Immature natural killer cell (primary cell): ENCODE measurements around the gene PSPN. TPM values are rescaled to one million over a fixed set of nuclear protein-coding genes. Genes with fewer than 3 reads are reported as not detected.

ENCODE experiments used
- DNase-seq, 3 donors: peaks; one replicate each; pipeline ENCODE4 v3.0.0; 2022; ENCODE audit warnings: mixed read lengths in 1 of 3
- H3K27ac Mint-ChIP-seq, 6 donors: one replicate each; pipeline ENCODE4 v1.8.0; 2020; ENCODE audit warnings: mixed read lengths in 6 of 6, mild to moderate bottlenecking in 5 of 6, inconsistent platforms in 4 of 6, moderate library complexity in 3 of 6
- H3K27me3 Mint-ChIP-seq, 3 donors: one replicate each; pipeline ENCODE4 v1.8.0; 2020 to 2021; ENCODE audit warnings: low read depth in 3 of 3, mild to moderate bottlenecking in 3 of 3, mixed read lengths in 3 of 3, moderate library complexity in 3 of 3, inconsistent platforms in 1 of 3
- H3K36me3 Mint-ChIP-seq, 3 donors: one replicate each; pipeline ENCODE4 v1.8.0; 2020; ENCODE audit warnings: mixed read lengths in 3 of 3, inconsistent platforms in 2 of 3, mild to moderate bottlenecking in 2 of 3
- H3K4me1 Mint-ChIP-seq, 2 donors: one replicate each; pipeline ENCODE4 v1.8.0; 2020; ENCODE audit warnings: inconsistent platforms in 2 of 2, mild to moderate bottlenecking in 2 of 2, mixed read lengths in 2 of 2, moderate library complexity in 1 of 2
- H3K4me3 Mint-ChIP-seq, 5 donors: one replicate each; pipeline ENCODE4 v1.8.0; 2020; ENCODE audit warnings: mild to moderate bottlenecking in 5 of 5, mixed read lengths in 5 of 5, inconsistent platforms in 3 of 5, moderate library complexity in 3 of 5
- H3K9me3 Mint-ChIP-seq, 6 donors: one replicate each; pipeline ENCODE4 v1.8.0; 2020; ENCODE audit warnings: mild to moderate bottlenecking in 6 of 6, mixed read lengths in 6 of 6, inconsistent platforms in 4 of 6, moderate library complexity in 3 of 6
- polyA plus RNA-seq, 3 donors: library from polyadenylated mRNA; unstranded; fragments of 300-500 nt; fragmentation: Illumina TruSeq; gene quantifications; one replicate each; pipeline ENCODE4 v1.2.3, GENCODE V29; 2021

PSPN gene
- polyA plus RNA-seq, 3 donors from 2014 or later: 0.28 to 0.73 (median 0.65) TPM

DNA sequence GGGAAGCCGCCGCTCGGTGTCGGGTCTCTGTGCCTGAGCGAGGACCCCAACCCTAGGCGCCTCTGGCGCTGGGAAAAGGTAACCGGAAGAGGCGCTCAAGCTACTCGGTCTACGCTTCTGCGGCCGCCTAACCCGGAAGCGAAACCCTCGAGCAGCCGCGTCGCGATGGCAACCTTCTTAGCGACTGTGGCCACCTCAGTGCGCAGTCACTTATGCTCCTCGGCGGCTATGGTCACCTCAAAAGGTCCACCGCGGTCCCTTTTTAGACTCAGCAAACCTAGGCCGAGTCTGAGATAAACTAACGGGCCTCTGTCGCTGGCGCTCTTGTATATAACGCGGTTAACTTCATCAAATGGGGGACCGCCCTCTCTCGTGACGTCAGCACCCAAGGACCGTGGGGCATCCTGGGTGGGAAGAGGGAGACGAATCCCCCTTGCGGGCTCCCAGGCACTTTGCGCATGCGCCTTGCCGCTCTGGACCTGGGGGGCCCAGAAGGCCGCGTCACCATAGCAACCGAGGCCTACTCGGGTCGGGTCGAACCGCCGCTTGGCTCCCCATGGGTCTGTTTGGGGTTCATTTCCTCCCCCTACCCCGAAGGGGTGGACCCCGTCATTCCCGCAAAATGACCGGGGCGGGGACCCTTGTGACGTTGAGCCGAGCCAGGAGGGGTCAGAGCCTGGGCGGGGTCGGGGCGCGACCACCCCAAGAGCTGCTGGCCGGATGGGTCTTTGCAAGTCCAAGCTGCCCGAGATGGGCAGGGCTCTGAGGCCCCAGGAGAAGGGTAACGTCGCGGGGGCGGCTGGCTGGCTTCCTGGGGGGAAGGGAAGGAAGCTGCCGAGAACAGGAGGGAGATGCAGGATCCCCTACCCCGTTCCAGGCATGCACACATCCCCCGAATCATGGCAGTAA lies 17.6 kb upstream of the PSPN start, which contains the start of gene GTF2F1:
TSS of gene GTF2F1 (minus strand) at position 91 of the 909 bp plus-strand sequence. CDS start 169 bp downstream, outside the sequence.
- peak; percentile 93 to 94 (median 94) for DNase-seq
- peaks cover 0 to 7% (median 0%) of the 10 kb centered on the region in 3 donors for H3K36me3 Mint-ChIP-seq
- peaks cover 29 to 30% of the 10 kb centered on the region in 2 donors for H3K4me1 Mint-ChIP-seq
- H3K27me3 Mint-ChIP-seq: peaks cover 8 to 13% (median 11%) of the 10 kb centered on the region in 3 donors
- no peaks in the 10 kb centered on the region for H3K9me3 Mint-ChIP-seq
- peak within 1 kb of the TSS; percentile 95 to 98 (median 97) for H3K27ac Mint-ChIP-seq
- H3K4me3 Mint-ChIP-seq: peak within 1 kb of the TSS; percentile 95 to 98 (median 97)

DNA sequence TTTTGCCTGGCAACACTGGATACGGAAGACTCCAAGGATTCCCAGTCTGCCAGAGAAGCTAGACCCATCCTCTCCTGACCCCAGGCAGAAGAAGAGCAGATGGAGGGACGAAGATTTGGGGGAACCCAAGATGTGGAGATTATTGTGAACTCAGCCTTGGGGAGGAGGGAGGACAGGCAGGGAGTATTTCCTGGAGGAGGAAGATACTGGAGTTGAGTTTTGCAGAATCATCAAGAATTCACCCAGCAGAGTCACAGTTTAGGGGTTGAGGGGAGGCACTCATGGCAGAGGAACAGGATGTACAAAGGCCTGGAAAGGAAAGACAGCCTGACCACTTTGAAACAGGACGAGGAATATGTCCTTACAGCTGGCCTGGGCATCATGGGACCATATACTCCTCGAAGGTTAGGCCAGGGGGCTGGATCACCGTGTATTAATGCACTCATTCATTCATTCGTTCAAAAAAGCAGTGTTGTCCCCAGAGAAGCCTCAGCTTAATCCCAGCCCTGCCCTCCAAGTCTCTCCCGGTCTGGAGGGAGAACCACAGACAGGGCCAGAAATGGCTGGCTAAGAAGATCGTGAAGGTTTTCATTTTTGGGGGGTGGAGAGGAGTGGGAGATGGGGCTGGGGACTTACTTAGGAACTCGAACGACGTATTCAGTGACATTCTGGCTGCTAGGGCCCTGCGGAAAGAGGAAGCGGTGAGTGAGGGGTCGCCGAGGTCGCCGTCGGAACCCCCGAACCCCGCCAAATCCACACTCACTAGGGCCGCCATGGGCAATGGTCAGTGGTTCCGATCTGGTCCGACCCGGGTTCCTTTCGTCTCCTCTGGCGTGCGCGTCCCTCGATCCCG lies 16.7 kb upstream of the PSPN start:
- Mint-ChIP-seq H3K4me3 (peak overlapping the region; percentile 95 to 98 (median 97)), H3K27ac (peak overlapping the region; percentile 95 to 98 (median 97)), H3K36me3 (peaks cover 0 to 8% (median 0%) of the 10 kb centered on the region in 3 donors), H3K9me3 (no peaks in the 10 kb centered on the region), H3K27me3 (peaks cover 8 to 13% (median 11%) of the 10 kb centered on the region in 3 donors), H3K4me1 (peaks cover 29 to 30% of the 10 kb centered on the region in 2 donors)
- DNase-seq: no peak

- Mint-ChIP-seq H3K27ac (no peak overlapping the region), H3K36me3 (peaks cover 0 to 21% (median 5%) of the 10 kb centered on the region in 3 donors), H3K4me1 (peaks cover 14 to 15% of the 10 kb centered on the region in 2 donors), H3K4me3 (no peak overlapping the region), H3K27me3 (peaks cover 0 to 6% (median 2%) of the 10 kb centered on the region in 3 donors), H3K9me3 (no peaks in the 10 kb centered on the region)
- no peak for DNase-seq
These were observed 11.6 kb upstream of the PSPN start for GRCh38 chr19:6387372-6387771.

DNA sequence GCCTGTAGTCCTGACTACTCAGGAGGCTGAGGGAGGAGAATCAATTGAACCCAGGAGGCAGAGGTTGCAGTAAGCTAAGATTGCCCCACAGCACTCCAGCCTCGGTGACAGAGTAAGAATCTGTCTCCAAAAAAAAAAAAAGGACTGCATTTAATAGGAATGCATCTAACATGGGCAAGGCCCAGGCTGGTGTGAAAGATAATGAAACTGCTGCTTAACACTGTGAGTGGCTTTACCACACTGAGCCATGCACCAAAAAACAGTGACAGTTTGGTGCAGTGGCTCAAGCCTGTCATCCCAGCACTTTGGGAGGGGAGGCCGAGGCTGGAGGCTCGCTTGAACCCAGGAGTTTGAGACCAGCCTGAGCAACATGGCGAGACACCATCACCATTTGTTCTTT lies 8.6 kb upstream of the PSPN start:
- Mint-ChIP-seq H3K4me3 (no peak overlapping the region), H3K36me3 (peaks cover 5 to 35% (median 15%) of the 10 kb centered on the region in 3 donors), H3K27me3 (peaks cover 0 to 5% (median 4%) of the 10 kb centered on the region in 3 donors), H3K9me3 (no peaks in the 10 kb centered on the region), H3K4me1 (peaks cover 0 to 4% of the 10 kb centered on the region in 2 donors), H3K27ac (no peak overlapping the region)
- no peak for DNase-seq

DNA sequence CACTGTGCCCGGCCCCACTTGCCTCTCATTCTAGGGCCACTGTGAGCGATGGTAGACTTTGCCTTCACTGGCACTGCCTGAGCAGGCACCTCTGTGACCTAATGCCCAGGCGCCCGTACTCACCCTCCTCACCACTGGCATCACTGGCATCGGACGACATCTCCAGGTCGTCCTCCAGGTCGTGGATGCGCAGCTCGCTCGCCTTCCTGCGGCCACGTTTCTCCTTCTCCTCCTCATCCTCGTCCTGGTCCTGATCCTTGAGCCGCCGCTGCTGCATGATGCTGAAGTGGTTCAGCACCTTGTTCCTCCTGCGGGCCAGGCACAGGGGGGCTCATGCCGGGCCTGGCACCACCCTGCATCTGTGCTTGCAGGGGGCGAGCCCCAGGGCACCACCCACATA lies 7.5 kb upstream of the PSPN start:
- Mint-ChIP-seq H3K9me3 (no peaks in the 10 kb centered on the region), H3K27me3 (peaks cover 0 to 3% (median 3%) of the 10 kb centered on the region in 3 donors), H3K36me3 (peaks cover 5 to 37% (median 18%) of the 10 kb centered on the region in 3 donors), H3K4me1 (peaks cover 0 to 4% of the 10 kb centered on the region in 2 donors), H3K4me3 (no peak overlapping the region), H3K27ac (no peak overlapping the region)
- DNase-seq: no peak

DNA sequence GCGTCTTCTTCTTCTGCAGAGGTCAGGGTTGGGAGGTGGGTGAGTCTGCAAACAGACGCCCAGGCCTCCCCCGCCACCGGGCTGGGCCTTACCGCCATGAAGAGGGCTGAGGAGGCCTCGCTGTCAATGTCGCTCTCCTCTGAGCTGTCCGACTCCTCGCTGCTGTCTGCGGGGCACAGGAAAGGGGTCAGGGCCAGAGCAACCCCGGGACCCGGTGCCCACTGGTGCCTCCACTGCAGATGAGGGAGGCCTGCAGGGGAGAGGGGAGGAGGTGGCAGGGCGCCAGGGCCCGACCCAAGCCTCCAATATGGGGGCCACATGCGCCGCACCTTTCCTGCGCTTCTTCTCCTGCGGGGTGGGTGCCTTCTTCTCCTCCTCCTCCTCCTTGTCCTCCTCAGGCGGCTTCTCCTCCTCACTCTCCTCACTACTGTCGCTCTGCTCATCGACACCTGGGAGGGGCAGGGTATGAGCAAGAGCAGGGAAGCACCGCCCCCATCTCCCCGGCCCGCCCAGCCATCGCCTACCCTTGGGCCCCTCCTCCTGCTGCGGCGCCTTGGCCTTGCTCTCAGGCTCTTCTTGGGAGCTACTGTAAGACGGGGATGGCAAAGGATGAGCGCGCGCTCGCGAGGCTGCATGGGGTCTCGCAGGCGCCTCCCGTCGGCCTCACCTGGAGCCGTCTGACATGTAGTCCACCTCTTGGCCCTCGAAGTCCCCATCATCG lies 5.5 kb upstream of the PSPN start:
- H3K36me3 Mint-ChIP-seq: peaks cover 5 to 37% (median 18%) of the 10 kb centered on the region in 3 donors
- peaks cover 0 to 3% (median 3%) of the 10 kb centered on the region in 3 donors for H3K27me3 Mint-ChIP-seq
- no peak overlapping the region for H3K27ac Mint-ChIP-seq
- DNase-seq: no peak
- no peak overlapping the region for H3K4me3 Mint-ChIP-seq
- peaks cover 0 to 1% of the 10 kb centered on the region in 2 donors for H3K4me1 Mint-ChIP-seq
- no peaks in the 10 kb centered on the region for H3K9me3 Mint-ChIP-seq

GRCh38 chr19:6379744-6380143 lies 4.0 kb upstream of the PSPN start:
- Mint-ChIP-seq H3K4me1 (no peaks in the 10 kb centered on the region), H3K9me3 (no peaks in the 10 kb centered on the region), H3K27me3 (peaks cover 0 to 3% (median 3%) of the 10 kb centered on the region in 3 donors), H3K36me3 (peaks cover 5 to 33% (median 13%) of the 10 kb centered on the region in 3 donors), H3K27ac (no peak overlapping the region), H3K4me3 (no peak overlapping the region)
- no peak for DNase-seq

DNA sequence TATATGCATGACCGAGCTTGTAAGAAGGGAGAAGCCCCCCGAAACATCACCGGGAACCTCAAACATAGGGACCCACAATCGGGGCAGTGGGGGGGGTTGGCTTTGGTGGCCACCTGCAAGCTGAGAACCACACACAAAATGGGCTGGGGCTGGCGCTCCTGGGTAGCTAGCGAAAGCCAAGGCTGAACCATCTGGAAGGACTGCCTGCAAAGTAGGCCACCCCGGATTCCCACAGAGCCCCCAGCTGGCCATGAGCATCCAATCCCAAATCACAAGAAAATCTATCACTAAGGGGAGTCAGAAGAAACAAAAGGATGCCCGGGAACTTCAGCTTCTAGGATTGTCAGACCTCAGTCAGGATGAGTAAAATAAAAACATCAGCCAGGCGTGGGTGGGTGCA lies 2.8 kb upstream of the PSPN start:
- no peak overlapping the region for H3K4me3 Mint-ChIP-seq
- H3K27ac Mint-ChIP-seq: no peak overlapping the region

GRCh38 chr19:6378041-6378440 lies 2.3 kb upstream of the PSPN start:
- peaks cover 2 to 4% (median 3%) of the 10 kb centered on the region in 3 donors for H3K27me3 Mint-ChIP-seq
- no peaks in the 10 kb centered on the region for H3K9me3 Mint-ChIP-seq
- no peak overlapping the region for H3K4me3 Mint-ChIP-seq
- no peak for DNase-seq
- H3K27ac Mint-ChIP-seq: no peak overlapping the region
- H3K36me3 Mint-ChIP-seq: peaks cover 5 to 28% (median 13%) of the 10 kb centered on the region in 3 donors
- H3K4me1 Mint-ChIP-seq: peaks cover 5% of the 10 kb centered on the region in 2 donors

More for the DNA sequence above, 2.8 kb upstream of the PSPN start:
- Mint-ChIP-seq H3K27me3 (peaks cover 2 to 3% (median 3%) of the 10 kb centered on the region in 3 donors), H3K9me3 (no peaks in the 10 kb centered on the region), H3K36me3 (peaks cover 5 to 33% (median 13%) of the 10 kb centered on the region in 3 donors), H3K4me1 (peaks cover 5% of the 10 kb centered on the region in 2 donors)
- DNase-seq: no peak

DNA sequence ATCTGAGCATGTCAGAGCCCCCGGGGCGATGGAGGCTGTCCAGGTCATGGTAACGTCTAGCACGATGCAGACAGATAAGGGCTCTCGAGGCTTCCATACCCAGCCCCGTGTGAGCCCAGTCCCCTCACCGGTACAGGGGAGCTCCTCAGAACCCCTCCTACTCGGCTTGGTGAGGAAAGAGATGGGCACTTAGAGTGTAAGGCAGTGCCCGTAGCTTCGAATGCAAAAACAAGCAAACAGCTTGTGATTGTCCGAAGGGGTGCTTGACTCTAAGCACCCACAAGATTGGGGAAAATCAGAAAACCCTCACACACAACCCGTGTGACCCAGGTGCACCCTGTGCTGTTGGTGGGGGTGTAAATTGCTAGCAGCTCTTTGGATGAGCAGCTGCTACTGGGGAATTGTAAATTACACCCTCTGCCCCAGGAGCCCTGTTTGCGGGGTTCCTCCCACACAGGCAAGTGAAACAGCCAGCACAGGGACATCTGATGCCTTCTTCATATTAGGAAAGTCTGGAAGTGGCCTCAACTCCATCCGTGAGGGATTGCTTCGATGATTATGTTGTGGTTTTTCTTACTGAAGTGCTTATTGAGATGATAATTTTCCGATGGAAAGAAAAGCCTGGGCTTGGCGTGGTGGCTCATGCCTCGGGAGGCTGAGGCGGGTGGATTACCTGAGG lies 918 bp upstream of the PSPN start:
- H3K36me3 Mint-ChIP-seq: peaks cover 5 to 22% (median 13%) of the 10 kb centered on the region in 3 donors
- no peak for DNase-seq
- peaks cover 11 to 12% of the 10 kb centered on the region in 2 donors for H3K4me1 Mint-ChIP-seq
- peaks cover 5 to 6% (median 5%) of the 10 kb centered on the region in 3 donors for H3K27me3 Mint-ChIP-seq
- H3K9me3 Mint-ChIP-seq: no peaks in the 10 kb centered on the region
- H3K27ac Mint-ChIP-seq: peak overlapping the region in 1 of 6 donors; percentile 40
- no peak overlapping the region for H3K4me3 Mint-ChIP-seq

GRCh38 chr19:6374711-6375410 lies 872 bp downstream of the PSPN start:
- H3K9me3 Mint-ChIP-seq: no peaks in the 10 kb centered on the region
- peaks cover 3 to 10% (median 8%) of the 10 kb centered on the region in 3 donors for H3K36me3 Mint-ChIP-seq
- H3K27me3 Mint-ChIP-seq: peaks cover 2 to 6% (median 5%) of the 10 kb centered on the region in 3 donors
- H3K4me1 Mint-ChIP-seq: peaks cover 13% of the 10 kb centered on the region in 2 donors
- no peak for DNase-seq
- no peak overlapping the region for H3K27ac Mint-ChIP-seq
- peak overlapping the region in 1 of 5 donors; percentile 17 for H3K4me3 Mint-ChIP-seq

GRCh38 chr19:6374161-6374709 lies 1.5 kb downstream of the PSPN start:
- peak overlapping the region in 1 of 5 donors; percentile 17 for H3K4me3 Mint-ChIP-seq
- H3K27ac Mint-ChIP-seq: no peak overlapping the region
- DNase-seq: no peak
- H3K9me3 Mint-ChIP-seq: no peaks in the 10 kb centered on the region
- peaks cover 3 to 6% (median 5%) of the 10 kb centered on the region in 3 donors for H3K27me3 Mint-ChIP-seq
- peaks cover 16 to 18% of the 10 kb centered on the region in 2 donors for H3K4me1 Mint-ChIP-seq
- peaks cover 1 to 4% (median 2%) of the 10 kb centered on the region in 3 donors for H3K36me3 Mint-ChIP-seq
